ENCODE measurements around the gene AGPAT4. TPM values are rescaled to one million over a fixed set of nuclear protein-coding genes. Genes with fewer than 3 reads are reported as not detected.
"Not testable (repeated sequence)": the region's sequence is repeated elsewhere in the genome, so short reads cannot be mapped to it uniquely, and the experiment has no call there.

Gene AGPAT4
- total RNA-seq, 1 donor from 2014 or later: 24.4 TPM

GRCh38 chr6:161225681-161226008 lies 48.2 kb downstream of the AGPAT4 start:
- DNase-seq (ENCODE audit: extremely low spot score, unreplicated experiment): no peak
- Mint-ChIP-seq H3K4me3 (no peak overlapping the region), H3K9me3 (no peaks in the 10 kb centered on the region), H3K27ac (peak overlapping the region; percentile 61), H3K27me3 (no peaks in the 10 kb centered on the region), H3K4me1 (ENCODE audit: unreplicated experiment) (peaks cover 32% of the 10 kb centered on the region), H3K36me3 (peaks cover 36% of the 10 kb centered on the region)
- no peak for TF ChIP-seq CTCF (conservative IDR thresholded peaks at IDR 0.05)

GRCh38 chr6:161224951-161225680 lies 48.7 kb downstream of the AGPAT4 start:
- peaks cover 41% of the 10 kb centered on the region for H3K36me3 Mint-ChIP-seq
- H3K27ac Mint-ChIP-seq: peak overlapping the region; percentile 2
- not testable (repeated sequence) for H3K27me3 Mint-ChIP-seq; H3K9me3 Mint-ChIP-seq; H3K4me3 Mint-ChIP-seq; DNase-seq (ENCODE audit: extremely low spot score, unreplicated experiment)
- H3K4me1 Mint-ChIP-seq (ENCODE audit: unreplicated experiment): peaks cover 28% of the 10 kb centered on the region

GRCh38 chr6:161223646-161224045 lies 50.2 kb downstream of the AGPAT4 start:
- Mint-ChIP-seq H3K4me3 (no peak overlapping the region), H3K27me3 (no peaks in the 10 kb centered on the region), H3K27ac (no peak overlapping the region), H3K4me1 (ENCODE audit: unreplicated experiment) (peaks cover 20% of the 10 kb centered on the region), H3K36me3 (peaks cover 43% of the 10 kb centered on the region), H3K9me3 (no peaks in the 10 kb centered on the region)
- no peak for DNase-seq (ENCODE audit: extremely low spot score, unreplicated experiment)
- TF ChIP-seq CTCF (conservative IDR thresholded peaks at IDR 0.05): no peak

GRCh38 chr6:161222706-161223234 lies 51.1 kb downstream of the AGPAT4 start:
- Mint-ChIP-seq H3K36me3 (peaks cover 48% of the 10 kb centered on the region), H3K27me3 (no peaks in the 10 kb centered on the region), H3K4me3 (no peak overlapping the region), H3K27ac (no peak overlapping the region), H3K9me3 (no peaks in the 10 kb centered on the region), H3K4me1 (ENCODE audit: unreplicated experiment) (peaks cover 18% of the 10 kb centered on the region)
- no peak for TF ChIP-seq CTCF (conservative IDR thresholded peaks at IDR 0.05)
- no peak for DNase-seq (ENCODE audit: extremely low spot score, unreplicated experiment)

- H3K36me3 Mint-ChIP-seq: peaks cover 62% of the 10 kb centered on the region
- no peak for TF ChIP-seq CTCF (conservative IDR thresholded peaks at IDR 0.05)
Observed at GRCh38 chr6:161220346-161220745, 53.5 kb downstream of the AGPAT4 start.

GRCh38 chr6:161219680-161220079 lies 54.2 kb downstream of the AGPAT4 start:
- no peak for TF ChIP-seq CTCF (conservative IDR thresholded peaks at IDR 0.05)
- H3K4me3 Mint-ChIP-seq: no peak overlapping the region
- no peak overlapping the region for H3K27ac Mint-ChIP-seq
- H3K4me1 Mint-ChIP-seq (ENCODE audit: unreplicated experiment): no peaks in the 10 kb centered on the region
- H3K27me3 Mint-ChIP-seq: no peaks in the 10 kb centered on the region
- H3K36me3 Mint-ChIP-seq: peaks cover 60% of the 10 kb centered on the region
- no peak for DNase-seq (ENCODE audit: extremely low spot score, unreplicated experiment)
- peaks cover 10% of the 10 kb centered on the region for H3K9me3 Mint-ChIP-seq

More at GRCh38 chr6:161220346-161220745, 53.5 kb downstream of the AGPAT4 start:
- H3K9me3 Mint-ChIP-seq: peaks cover 6% of the 10 kb centered on the region
- H3K27ac Mint-ChIP-seq: no peak overlapping the region
- no peak overlapping the region for H3K4me3 Mint-ChIP-seq
- DNase-seq (ENCODE audit: extremely low spot score, unreplicated experiment): no peak
- H3K27me3 Mint-ChIP-seq: no peaks in the 10 kb centered on the region
- no peaks in the 10 kb centered on the region for H3K4me1 Mint-ChIP-seq (ENCODE audit: unreplicated experiment)
